ENCODE data around the gene NDRG4.
"Not testable (repeated sequence)": the region's sequence is repeated elsewhere in the genome, so short reads cannot be mapped to it uniquely, and the experiment has no call there.

The NDRG4 gene

GRCh38 chr16:58490065-58490464 lies 9.9 kb upstream of the NDRG4 start:
- no peak for DNase-seq
- in situ Hi-C loops (cut with MboI; ENCODE audit: low pct_unique_long_range_greater_than_20kb, low sequenced_read_pairs), result loop anchor here (10.0 kb wide), 1 partner anchor 155 kb away; no protein-coding TSS in a partner anchor

GRCh38 chr16:58490539-58490938 lies 9.4 kb upstream of the NDRG4 start:
- not testable (repeated sequence) for DNase-seq
- in situ Hi-C loops (cut with MboI; ENCODE audit: low pct_unique_long_range_greater_than_20kb, low sequenced_read_pairs), result loop anchor here (10.0 kb wide), 1 partner anchor 156 kb away; no protein-coding TSS in a partner anchor

DNA sequence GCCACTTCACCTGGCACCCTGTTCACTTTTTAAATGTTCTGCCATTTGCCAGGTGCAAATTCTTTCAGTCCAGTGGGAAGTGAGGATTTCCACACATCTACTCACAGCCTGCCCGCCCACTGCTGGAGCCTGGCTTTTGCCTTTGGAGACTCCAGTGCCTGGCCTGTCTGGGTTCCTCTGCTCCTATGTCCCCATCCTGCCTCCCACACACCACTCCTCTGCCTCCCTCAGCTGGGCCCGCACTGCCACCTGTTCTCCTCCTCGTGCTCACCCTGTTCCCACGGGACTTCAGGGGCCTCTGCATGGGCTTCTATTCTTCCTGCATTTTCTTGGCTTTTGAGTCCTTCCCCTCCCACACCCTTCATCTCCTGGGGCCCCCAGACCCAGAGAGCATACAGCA lies 7.9 kb upstream of the NDRG4 start:
- in situ Hi-C loops (cut with MboI; ENCODE audit: low pct_unique_long_range_greater_than_20kb, low sequenced_read_pairs), result loop anchor here (10.0 kb wide), 1 partner anchor 157 kb away; no protein-coding TSS in a partner anchor
- DNase-seq, result no peak

- in situ Hi-C loops (cut with MboI; ENCODE audit: low pct_unique_long_range_greater_than_20kb, low sequenced_read_pairs), result loop anchor here (10.0 kb wide), 1 partner anchor 158 kb away; no protein-coding TSS in a partner anchor
- DNase-seq, result no peak
These were observed 7.2 kb upstream of the NDRG4 start for GRCh38 chr16:58492735-58493134.

- in situ Hi-C loops (cut with MboI; ENCODE audit: low pct_unique_long_range_greater_than_20kb, low sequenced_read_pairs), result loop anchor here (10.0 kb wide), 1 partner anchor 159 kb away; no protein-coding TSS in a partner anchor
- DNase-seq, result no peak
These were observed 6.0 kb upstream of the NDRG4 start for GRCh38 chr16:58493756-58494431.

GRCh38 chr16:58494981-58495520 lies 4.9 kb upstream of the NDRG4 start:
- in situ Hi-C loops (cut with MboI; ENCODE audit: low pct_unique_long_range_greater_than_20kb, low sequenced_read_pairs), result loop anchor here (10.0 kb wide), 1 partner anchor 160 kb away; no protein-coding TSS in a partner anchor
- peak; percentile 86 for DNase-seq

GRCh38 chr16:58495521-58496331 lies 4.2 kb upstream of the NDRG4 start:
- in situ Hi-C loops (cut with MboI; ENCODE audit: low pct_unique_long_range_greater_than_20kb, low sequenced_read_pairs), result loop anchor here (10.0 kb wide), 1 partner anchor 161 kb away; no protein-coding TSS in a partner anchor
- no peak for DNase-seq

DNA sequence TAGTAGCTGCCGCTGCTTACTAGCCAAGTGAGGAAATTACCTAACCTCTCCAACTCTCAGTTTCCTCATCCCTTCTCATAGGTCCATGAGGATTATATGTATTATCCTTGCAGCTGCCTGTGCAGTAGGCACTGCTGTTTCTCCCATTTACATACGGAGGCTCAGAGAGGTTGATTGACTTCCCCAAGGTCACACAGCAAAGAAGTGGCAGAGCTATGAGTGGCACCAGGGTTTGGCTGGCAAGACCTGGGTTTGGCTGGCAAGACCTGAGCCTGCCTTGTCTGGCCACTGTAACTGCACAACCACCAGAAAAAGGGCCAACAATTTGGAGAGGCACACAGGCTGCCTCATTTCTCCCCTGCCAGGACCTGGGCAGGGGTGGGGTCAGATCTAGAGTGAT lies 2.5 kb upstream of the NDRG4 start:
- in situ Hi-C loops (cut with MboI; ENCODE audit: low pct_unique_long_range_greater_than_20kb, low sequenced_read_pairs), result loop anchor here (10.0 kb wide), 1 partner anchor 163 kb away; no protein-coding TSS in a partner anchor
- DNase-seq, result no peak

- in situ Hi-C loops (cut with MboI; ENCODE audit: low pct_unique_long_range_greater_than_20kb, low sequenced_read_pairs), result loop anchor here (10.0 kb wide), 1 partner anchor 163 kb away; no protein-coding TSS in a partner anchor
- no peak for DNase-seq
These were observed 2.0 kb upstream of the NDRG4 start for GRCh38 chr16:58497935-58498334.

- DNase-seq, result no peak
- in situ Hi-C loops (cut with MboI; ENCODE audit: low pct_unique_long_range_greater_than_20kb, low sequenced_read_pairs), result loop anchor here (10.0 kb wide), 1 partner anchor 164 kb away; no protein-coding TSS in a partner anchor
These were observed 1.4 kb upstream of the NDRG4 start for GRCh38 chr16:58498341-58499091.

DNA sequence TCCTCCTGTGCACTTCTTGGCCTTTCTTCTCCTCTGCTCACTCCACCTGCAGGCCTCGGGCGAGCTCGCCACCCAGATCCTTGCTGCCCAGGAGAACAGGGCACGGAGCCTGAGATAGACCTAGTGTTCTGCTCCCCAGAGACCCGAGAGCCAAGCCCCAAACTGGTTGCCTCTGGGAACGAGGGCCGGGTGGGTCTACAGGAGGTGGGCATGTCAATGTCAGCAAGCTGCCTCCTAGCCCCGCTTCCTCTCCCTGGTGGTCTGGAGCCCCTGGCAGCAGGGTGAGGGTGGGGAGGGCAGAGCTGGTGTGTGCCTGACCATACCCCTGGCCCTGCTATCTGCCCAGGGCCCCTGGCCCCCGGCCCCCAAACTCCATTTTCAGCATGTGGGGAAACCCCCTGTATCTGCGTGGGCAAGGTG lies 841 bp upstream of the NDRG4 start:
- in situ Hi-C loops (cut with MboI; ENCODE audit: low pct_unique_long_range_greater_than_20kb, low sequenced_read_pairs), result loop anchor here (10.0 kb wide), 1 partner anchor 164 kb away; no protein-coding TSS in a partner anchor

GRCh38 chr16:58500430-58501241 lies 693 bp downstream of the NDRG4 start:
- DNase-seq, result no peak
- in situ Hi-C loops (cut with MboI; ENCODE audit: low pct_unique_long_range_greater_than_20kb, low sequenced_read_pairs), result no loop called here

More for the DNA sequence above, 841 bp upstream of the NDRG4 start:
- DNase-seq, result no peak

DNA sequence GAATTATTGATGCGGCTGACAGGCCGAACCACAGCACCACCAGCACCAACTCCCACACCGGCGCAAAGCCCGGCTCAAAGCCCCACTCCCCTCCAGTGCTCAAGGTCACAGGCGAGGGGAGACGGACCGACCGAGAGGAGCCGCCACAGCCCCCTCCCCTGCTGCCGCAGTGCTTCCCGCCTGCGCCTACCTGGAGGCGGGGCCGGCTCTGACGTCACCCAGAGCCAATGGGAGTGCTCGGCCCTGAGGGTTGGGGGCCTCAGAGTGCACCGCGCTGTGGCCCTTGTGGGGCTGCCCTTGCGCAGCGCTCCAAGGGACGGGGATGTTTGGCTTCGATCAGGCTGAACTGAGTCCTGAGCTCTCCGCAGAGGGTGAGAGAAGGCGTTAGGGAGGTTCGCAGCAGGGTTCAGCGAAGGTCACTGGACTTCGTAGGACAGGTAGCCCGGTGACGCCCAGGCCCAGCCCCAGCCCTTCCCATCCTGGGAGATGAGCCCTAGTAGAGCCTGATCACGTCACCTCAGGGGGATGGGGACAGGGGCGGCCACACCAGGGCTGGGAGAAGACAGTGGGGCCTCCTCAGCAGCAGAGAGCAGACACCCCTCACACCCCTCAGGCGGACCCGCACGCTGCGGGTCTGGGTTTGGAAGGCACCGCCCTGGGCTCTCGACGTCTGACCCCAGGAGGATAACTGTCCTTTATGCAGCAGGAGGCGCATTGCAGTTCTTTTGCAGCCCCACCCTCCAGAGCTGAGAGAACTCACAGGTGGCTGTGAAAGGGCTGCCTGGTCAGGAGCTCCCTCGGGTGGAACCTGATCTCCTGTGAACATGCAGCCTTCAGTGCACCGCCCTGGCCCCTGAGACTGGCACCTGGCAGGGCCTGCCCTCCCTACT lies 1.5 kb downstream of the NDRG4 start:
- in situ Hi-C loops (cut with MboI; ENCODE audit: low pct_unique_long_range_greater_than_20kb, low sequenced_read_pairs), result no loop called here
- DNase-seq, result no peak

DNA sequence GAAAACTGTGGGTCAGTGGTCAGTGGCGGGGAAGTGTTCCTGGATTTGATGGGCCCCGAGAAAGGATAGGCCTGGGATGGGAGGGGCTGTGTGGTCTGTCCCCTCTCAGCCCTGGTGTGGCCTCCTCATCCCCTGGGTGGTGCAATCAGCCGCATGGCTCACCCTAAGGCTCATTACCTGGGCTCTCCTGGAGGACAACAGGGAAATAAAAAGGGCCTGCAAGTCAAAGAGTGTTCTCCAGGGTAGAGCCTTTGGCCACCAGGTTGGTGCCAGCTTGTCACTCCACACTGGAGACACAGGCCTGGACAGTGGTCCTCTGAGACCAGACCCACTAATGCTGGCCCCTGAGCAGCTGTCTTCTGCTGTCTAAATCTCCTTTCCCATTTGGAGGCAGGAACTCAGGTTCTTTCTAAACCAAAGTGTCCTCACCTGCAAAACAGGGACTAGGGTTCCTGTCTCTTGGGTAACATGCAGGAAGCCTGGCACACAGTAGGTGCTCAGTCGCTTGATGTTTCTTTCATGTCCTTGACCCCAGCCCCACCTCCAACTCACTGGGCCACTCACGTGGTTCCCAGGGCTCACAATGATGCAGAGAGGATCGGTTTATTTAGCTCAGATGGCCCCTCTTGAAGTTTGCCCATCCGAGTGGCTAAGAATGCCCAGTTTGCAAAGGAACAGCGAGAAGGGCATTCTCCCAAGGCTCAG lies 2.4 kb downstream of the NDRG4 start:
- in situ Hi-C loops (cut with MboI; ENCODE audit: low pct_unique_long_range_greater_than_20kb, low sequenced_read_pairs), result no loop called here
- DNase-seq, result no peak

DNA sequence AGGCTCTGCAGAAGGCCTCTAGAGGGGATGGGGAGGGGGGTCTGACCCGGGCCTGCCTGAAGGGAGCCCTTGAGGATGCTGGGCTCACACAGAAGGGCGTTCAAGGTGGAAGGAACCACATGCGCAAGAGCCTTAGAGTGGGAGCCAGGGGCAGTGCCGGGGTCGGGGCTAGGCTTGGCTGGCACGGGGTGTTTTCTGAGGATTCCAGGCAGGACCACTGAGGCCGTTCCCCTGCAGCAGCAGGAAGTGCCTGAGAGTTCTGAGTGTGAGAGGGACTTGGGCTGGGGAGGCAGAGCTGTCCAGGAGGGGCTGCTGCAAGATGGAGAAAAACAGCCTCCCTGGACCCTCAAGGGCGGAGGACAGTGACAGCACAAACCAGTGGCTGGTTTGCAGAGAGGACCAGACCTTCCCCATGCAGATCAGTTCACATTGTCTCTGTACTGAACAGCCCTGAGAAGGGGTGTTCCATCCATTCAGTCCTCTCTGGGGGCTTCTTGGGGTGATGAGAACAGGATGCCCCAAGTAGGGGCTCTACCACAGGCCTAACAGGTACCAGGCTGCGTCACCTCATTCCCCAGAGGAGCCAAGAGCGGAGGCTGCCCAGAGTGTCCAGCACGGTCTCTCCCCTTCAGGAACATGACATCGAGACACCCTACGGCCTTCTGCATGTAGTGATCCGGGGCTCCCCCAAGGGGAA lies 3.4 kb downstream of the NDRG4 start:
- in situ Hi-C loops (cut with MboI; ENCODE audit: low pct_unique_long_range_greater_than_20kb, low sequenced_read_pairs), result no loop called here
- DNase-seq, result no peak

Measured in KBM-7 (cell line).